ENCODE results near the gene AQP3.

GRCh38 chr9:33467526-33467925 is 20.1 kb upstream of the AQP3 start:
- no peak for TF ChIP-seq CTCF (IDR thresholded peaks at IDR 0.05; ENCODE audit: borderline replicate concordance, extremely low read depth, low read length, poor library complexity, severe bottlenecking)
- no peak for TF ChIP-seq EZH2 (IDR thresholded peaks at IDR 0.05; ENCODE audit: borderline replicate concordance, low read depth, low read length, severe bottlenecking)

Measured in DND-41 (cell line).